ENCODE data around the gene ADAMTS13. TPM values are rescaled to one million over a fixed set of nuclear protein-coding genes. Genes with fewer than 3 reads are reported as not detected.
A peak's percentile ranks its signal among the peaks of the same experiment; 100 is the strongest.

ADAMTS13 gene
- total and polyA plus RNA-seq, 9 of the 15 experiments (the other 6 are each of a cell fraction or from before 2014, with no cell fraction given): 0.03 to 0.20 (median 0.04) TPM; not detected in 4

GRCh38 chr9:133417541-133418461 lies 4.4 kb upstream of the ADAMTS13 start, which contains the start of gene REXO4 (continued):
- peak; percentile 93 for TF ChIP-seq TOE1 (IDR thresholded peaks at IDR 0.05; ENCODE audit: borderline replicate concordance)
- no peak for TF ChIP-seq TOE1 (CRISPR knock-in tag; IDR thresholded peaks at IDR 0.05; ENCODE audit: borderline replicate concordance, low read depth)
- TF ChIP-seq RBFOX2 (IDR thresholded peaks at IDR 0.05; ENCODE audit: low read depth, low read length): peak; percentile 95
- no peak for TF ChIP-seq RNF219 (CRISPR knock-in tag; IDR thresholded peaks at IDR 0.05)
- no peak for TF ChIP-seq SMAD1 (IDR thresholded peaks at IDR 0.05; ENCODE audit: low read depth, low read length, partially characterized antibody)
- peak; percentile 97 for TF ChIP-seq CTBP1 (IDR thresholded peaks at IDR 0.05; ENCODE audit: borderline replicate concordance)
- no peak for TF ChIP-seq ZNF232 (CRISPR knock-in tag; IDR thresholded peaks at IDR 0.05)
- TF ChIP-seq GATA2 (CRISPR knock-in tag; IDR thresholded peaks at IDR 0.05): no peak
- TF ChIP-seq PPARD (CRISPR knock-in tag; IDR thresholded peaks at IDR 0.05): no peak
- peak; percentile 93 to 95 for TF ChIP-seq MAZ (CRISPR knock-in tag; conservative IDR thresholded peaks at IDR 0.05 in 1 of 2, IDR thresholded peaks at IDR 0.05 in 1 of 2)
- no peak for TF ChIP-seq POLR2H (tag; IDR thresholded peaks at IDR 0.05; ENCODE audit: low read depth)
- TF ChIP-seq SP1 (CRISPR knock-in tag; IDR thresholded peaks at IDR 0.05): peak; percentile 76
- no peak for TF ChIP-seq SMAD2 (IDR thresholded peaks at IDR 0.05; ENCODE audit: low read depth, low read length)
- TF ChIP-seq TGIF2 (CRISPR knock-in tag; IDR thresholded peaks at IDR 0.05): no peak
- no peak for TF ChIP-seq HDAC6 (IDR thresholded peaks at IDR 0.05; ENCODE audit: low read depth, low read length)
- TF ChIP-seq NR0B1 (IDR thresholded peaks at IDR 0.05; ENCODE audit: partially characterized antibody): no peak
- TF ChIP-seq ETV6 (IDR thresholded peaks at IDR 0.05; ENCODE audit: borderline replicate concordance in 1 of 2, low read depth in 2 of 2, low read length in 1 of 2): no peak
- no peak for TF ChIP-seq ETV6 (CRISPR knock-in tag; IDR thresholded peaks at IDR 0.05; ENCODE audit: borderline replicate concordance)
- no peak for TF ChIP-seq SNIP1 (IDR thresholded peaks at IDR 0.05; ENCODE audit: low read depth)
- TF ChIP-seq EGR1 (conservative IDR thresholded peaks at IDR 0.05): peak; percentile 12; the same call in 1 of the 2 replicates
- TF ChIP-seq TFAP4 (CRISPR knock-in tag; IDR thresholded peaks at IDR 0.05; ENCODE audit: borderline replicate concordance): peak; percentile 96
- peak; percentile 100 for TF ChIP-seq NCOA1 (IDR thresholded peaks at IDR 0.05; ENCODE audit: low read depth)
- no peak; the same call in 1 of the 2 replicates for TF ChIP-seq TEAD4 (IDR thresholded peaks at IDR 0.05; ENCODE audit: low read length)
- TF ChIP-seq TEAD4 (CRISPR knock-in tag; IDR thresholded peaks at IDR 0.05; ENCODE audit: borderline replicate concordance): no peak
- no peak for TF ChIP-seq RBM15 (IDR thresholded peaks at IDR 0.05; ENCODE audit: insufficient read depth, low read length)
